Measurements from ENCODE around the gene CLDN5.

CLDN5 gene

DNA sequence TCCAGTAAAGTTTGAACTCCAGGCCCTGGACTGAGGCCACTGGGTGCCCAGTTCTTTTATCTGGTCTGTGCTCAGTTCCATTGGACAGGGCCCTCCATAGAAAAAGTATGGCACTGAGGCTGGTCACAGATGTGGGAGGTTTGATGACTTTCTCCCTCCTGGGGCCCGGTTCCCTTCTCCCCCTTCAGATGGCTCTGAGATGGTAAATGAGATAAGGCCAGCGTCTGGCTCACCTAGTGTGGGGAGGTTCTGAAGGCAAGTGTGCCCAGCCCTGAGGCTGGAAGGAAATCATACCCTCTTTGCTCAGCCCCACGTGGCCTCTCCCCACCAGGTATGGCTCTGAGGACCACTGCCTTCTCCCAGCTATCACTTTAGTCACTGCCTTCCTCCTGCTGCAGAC lies 1.5 kb upstream of the CLDN5 start:
- no peak for TF ChIP-seq CTCF (IDR thresholded peaks at IDR 0.05; ENCODE audit: insufficient read depth, low read length, poor library complexity, severe bottlenecking)
- H3K27me3 ChIP-seq (replicated peaks; ENCODE audit: control insufficient read depth, insufficient read depth, low read length): no peaks in the 10 kb centered on the region; the same call in 1 of the 2 replicates

DNA sequence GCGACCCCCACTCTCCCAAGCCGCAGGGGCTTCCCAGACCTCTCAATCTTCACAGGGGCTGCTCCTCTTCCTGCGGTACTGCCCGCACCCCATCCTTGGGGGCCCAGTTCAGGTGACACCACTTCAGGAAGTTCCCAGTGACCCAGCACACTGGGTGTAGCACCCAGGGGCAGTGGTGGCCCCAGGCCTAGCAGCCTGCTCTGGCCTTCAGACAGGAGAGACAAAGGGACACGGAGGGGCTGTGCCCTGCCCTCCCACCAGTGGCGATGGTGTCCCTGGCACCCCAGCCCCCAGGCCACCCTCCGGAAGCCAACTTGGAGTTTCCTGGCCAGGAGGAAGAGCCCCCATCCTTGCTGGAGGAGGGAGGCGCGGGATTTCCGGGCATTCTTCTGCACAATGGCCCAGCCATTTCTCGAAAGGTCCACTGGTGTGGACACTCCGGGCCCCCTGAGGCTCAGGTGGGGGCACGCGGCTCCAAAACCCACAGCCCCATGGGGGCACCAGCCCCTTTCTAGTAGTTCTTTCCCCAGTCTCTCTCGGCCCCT lies 978 bp upstream of the CLDN5 start:
- H3K27me3 ChIP-seq (replicated peaks; ENCODE audit: control insufficient read depth, insufficient read depth, low read length): no peaks in the 10 kb centered on the region; the same call in 1 of the 2 replicates
- no peak for TF ChIP-seq CTCF (IDR thresholded peaks at IDR 0.05; ENCODE audit: insufficient read depth, low read length, poor library complexity, severe bottlenecking)

More for the DNA sequence above, 1.5 kb upstream of the CLDN5 start:
- Histone ChIP-seq H3K36me3 (ENCODE audit: control insufficient read depth, insufficient read depth, low read length) (no peaks in the 10 kb centered on the region; the same call in none of the 2 replicates), H3K4me3 (replicated peaks; ENCODE audit: low read depth, low read length) (no peak overlapping the region)
- DNase-seq (ENCODE audit: extremely low read depth, insufficient read length): no peak

DNA sequence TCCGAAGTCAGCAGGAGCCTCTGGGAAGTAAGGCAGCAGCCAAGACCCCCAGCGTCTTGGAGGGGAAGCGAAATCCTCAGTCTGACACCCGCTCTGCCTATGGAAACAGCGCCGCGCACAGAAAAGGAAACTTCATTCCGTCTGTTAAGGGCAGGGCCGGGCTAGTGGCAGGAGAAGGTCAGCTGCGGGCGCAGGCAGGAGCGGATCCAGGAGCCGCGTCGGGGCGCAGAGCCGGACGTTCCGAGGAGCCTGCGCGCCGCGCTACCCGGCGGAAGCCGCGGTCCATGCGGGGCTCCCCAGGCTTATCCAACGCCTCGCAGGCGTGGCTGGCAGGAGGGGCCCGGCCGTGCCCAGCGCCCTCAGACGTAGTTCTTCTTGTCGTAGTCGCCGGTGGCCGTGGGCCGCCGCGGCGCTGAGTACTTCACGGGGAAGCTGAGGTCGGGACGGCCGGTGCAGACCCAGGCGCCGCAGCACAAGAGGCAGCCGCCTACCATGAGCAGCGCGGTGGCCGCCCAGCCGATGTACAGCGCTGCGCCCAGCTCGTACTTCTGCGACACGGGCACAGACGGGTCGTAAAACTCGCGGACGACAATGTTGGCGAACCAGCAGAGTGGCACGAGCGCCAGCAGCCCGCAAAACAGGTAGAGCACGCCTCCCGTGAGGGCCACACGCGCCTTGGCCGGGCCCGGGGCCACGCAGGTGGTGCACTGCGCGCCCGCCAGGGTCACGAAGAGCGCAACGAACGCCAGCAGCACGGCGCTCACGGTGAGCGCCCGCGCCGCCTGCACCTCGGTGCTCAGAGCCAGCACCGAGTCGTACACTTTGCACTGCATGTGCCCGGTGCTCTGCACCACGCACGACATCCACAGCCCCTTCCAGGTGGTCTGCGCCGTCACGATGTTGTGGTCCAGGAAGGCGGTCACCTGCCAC lies 705 bp downstream of the CLDN5 start:
- H3K36me3 ChIP-seq (ENCODE audit: control insufficient read depth, insufficient read depth, low read length): no peaks in the 10 kb centered on the region; the same call in none of the 2 replicates
- no peaks in the 10 kb centered on the region; the same call in 1 of the 2 replicates for H3K27me3 ChIP-seq (replicated peaks; ENCODE audit: control insufficient read depth, insufficient read depth, low read length)
- DNase-seq (ENCODE audit: extremely low read depth, insufficient read length): peak; percentile 35
- TF ChIP-seq CTCF (IDR thresholded peaks at IDR 0.05; ENCODE audit: insufficient read depth, low read length, poor library complexity, severe bottlenecking): no peak
- no peak overlapping the region; the same call in 1 of the 2 replicates for H3K4me3 ChIP-seq (replicated peaks; ENCODE audit: low read depth, low read length)

More for the DNA sequence above, 978 bp upstream of the CLDN5 start:
- no peak overlapping the region for H3K4me3 ChIP-seq (replicated peaks; ENCODE audit: low read depth, low read length)
- DNase-seq (ENCODE audit: extremely low read depth, insufficient read length): no peak
- no peaks in the 10 kb centered on the region; the same call in none of the 2 replicates for H3K36me3 ChIP-seq (ENCODE audit: control insufficient read depth, insufficient read depth, low read length)

- H3K27me3 ChIP-seq (replicated peaks; ENCODE audit: control insufficient read depth, insufficient read depth, low read length): no peaks in the 10 kb centered on the region; the same call in 1 of the 2 replicates
- peaks cover 1% of the 10 kb centered on the region for H3K36me3 ChIP-seq (ENCODE audit: control insufficient read depth, insufficient read depth, low read length)
- H3K4me3 ChIP-seq (replicated peaks; ENCODE audit: low read depth, low read length): no peak overlapping the region
- no peak for TF ChIP-seq CTCF (IDR thresholded peaks at IDR 0.05; ENCODE audit: insufficient read depth, low read length, poor library complexity, severe bottlenecking)
- DNase-seq (ENCODE audit: extremely low read depth, insufficient read length): no peak
These were observed 1.4 kb downstream of the CLDN5 start for GRCh38 chr22:19522881-19523239.

- Histone ChIP-seq H3K27me3 (replicated peaks; ENCODE audit: control insufficient read depth, insufficient read depth, low read length) (no peaks in the 10 kb centered on the region; the same call in 1 of the 2 replicates), H3K4me3 (replicated peaks; ENCODE audit: low read depth, low read length) (no peak overlapping the region), H3K36me3 (ENCODE audit: control insufficient read depth, insufficient read depth, low read length) (peaks cover 4% of the 10 kb centered on the region)
- no peak for DNase-seq (ENCODE audit: extremely low read depth, insufficient read length)
- no peak for TF ChIP-seq CTCF (IDR thresholded peaks at IDR 0.05; ENCODE audit: insufficient read depth, low read length, poor library complexity, severe bottlenecking)
These were observed 1.9 kb downstream of the CLDN5 start for GRCh38 chr22:19522190-19522880.

Measured in GM06990 (cell line).